WTC11 (cell line): ENCODE data around the gene NCAM2.

Experiments used
- FOXP1 ChIP-seq: sonication (generic); formaldehyde crosslinking; IDR thresholded peaks from 2 replicates; pipeline ENCODE4 v1.8.0; 2022; ENCODE audit warnings: missing genetic modification reagents, mild to moderate bottlenecking, moderate library complexity, borderline replicate concordance
- JUN ChIP-seq: sonication (generic); formaldehyde crosslinking; IDR thresholded peaks from 2 replicates; pipeline ENCODE4 v1.8.0; 2023; ENCODE audit warnings: mild to moderate bottlenecking, missing genetic modification reagents
- NFE2L1 ChIP-seq: sonication (generic); formaldehyde crosslinking; IDR thresholded peaks from 2 replicates; pipeline ENCODE4 v1.8.1; 2023; ENCODE audit warnings: missing genetic modification reagents
- NR3C1 ChIP-seq: sonication (generic); formaldehyde crosslinking; conservative IDR thresholded peaks from 2 replicates; pipeline ENCODE4 v1.8.1; 2023; ENCODE audit warnings: low read depth, mild to moderate bottlenecking, missing genetic modification reagents
- TP53 ChIP-seq: sonication (generic); formaldehyde crosslinking; IDR thresholded peaks from 2 replicates; pipeline ENCODE4 v1.8.1; 2023; ENCODE audit warnings: mild to moderate bottlenecking, missing genetic modification reagents
- ZNF121 ChIP-seq: sonication (generic); formaldehyde crosslinking; IDR thresholded peaks from 2 replicates; pipeline ENCODE4 v1.8.0; 2023; ENCODE audit warnings: missing genetic modification reagents
- TF ChIP-seq, protein P1 (sequence below): fragments of 200-600 bp; IDR thresholded peaks from 2 replicates; pipeline ENCODE4 v1.8.0; 2022; ENCODE audit warnings: antibody characterized with exemption
- TF ChIP-seq, protein P2 (sequence below): sonication (generic); formaldehyde crosslinking; conservative IDR thresholded peaks from 2 replicates; pipeline ENCODE4 v1.8.1; 2022; ENCODE audit warnings: mild to moderate bottlenecking, missing genetic modification reagents
- TF ChIP-seq, protein P3 (sequence below): sonication (generic); formaldehyde crosslinking; IDR thresholded peaks from 2 replicates; pipeline ENCODE4 v1.8.1; 2023; ENCODE audit warnings: mild to moderate bottlenecking, missing genetic modification reagents, moderate library complexity
- TF ChIP-seq, protein P4 (sequence below): sonication (generic); formaldehyde crosslinking; IDR thresholded peaks from 2 replicates; pipeline ENCODE4 v1.8.1; 2022; ENCODE audit warnings: low read depth, missing genetic modification reagents, borderline replicate concordance
- TF ChIP-seq, protein P5 (sequence below): fragments of 250-450 bp; sonication (Bioruptor Pico); IDR thresholded peaks from 2 replicates; pipeline ENCODE4 v1.9.0; 2021; ENCODE audit warnings: mild to moderate bottlenecking
- TF ChIP-seq, protein P6 (sequence below): sonication (generic); formaldehyde crosslinking; IDR thresholded peaks from 2 replicates; pipeline ENCODE4 v1.8.0; 2022; ENCODE audit warnings: mild to moderate bottlenecking, missing genetic modification reagents

DNA sequence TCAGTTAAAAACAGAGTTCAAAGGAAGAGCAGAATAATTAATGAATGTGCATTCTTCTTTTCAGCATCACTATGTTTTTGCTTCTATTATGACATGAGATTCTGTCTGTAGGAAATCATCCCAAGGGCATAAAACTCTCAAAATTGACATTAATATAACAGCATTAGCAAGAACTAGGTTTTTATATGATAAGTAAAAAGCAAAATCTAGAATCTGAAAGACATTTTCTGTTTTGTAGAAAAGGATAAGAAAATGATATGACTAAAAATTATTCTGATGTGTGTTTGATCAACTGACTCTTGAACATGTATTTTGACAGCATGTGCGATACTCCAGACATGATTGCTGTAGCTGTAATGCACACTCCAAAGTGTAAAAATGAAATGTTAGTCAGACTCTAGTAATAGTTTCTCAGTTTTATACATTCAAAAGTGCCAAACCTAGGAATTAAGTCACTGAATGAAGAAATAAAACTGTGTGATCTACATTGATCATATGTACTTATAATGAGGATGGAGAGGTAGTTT, 197.3 kb downstream of the NCAM2 start:
- TF ChIP-seq, protein P1, sequence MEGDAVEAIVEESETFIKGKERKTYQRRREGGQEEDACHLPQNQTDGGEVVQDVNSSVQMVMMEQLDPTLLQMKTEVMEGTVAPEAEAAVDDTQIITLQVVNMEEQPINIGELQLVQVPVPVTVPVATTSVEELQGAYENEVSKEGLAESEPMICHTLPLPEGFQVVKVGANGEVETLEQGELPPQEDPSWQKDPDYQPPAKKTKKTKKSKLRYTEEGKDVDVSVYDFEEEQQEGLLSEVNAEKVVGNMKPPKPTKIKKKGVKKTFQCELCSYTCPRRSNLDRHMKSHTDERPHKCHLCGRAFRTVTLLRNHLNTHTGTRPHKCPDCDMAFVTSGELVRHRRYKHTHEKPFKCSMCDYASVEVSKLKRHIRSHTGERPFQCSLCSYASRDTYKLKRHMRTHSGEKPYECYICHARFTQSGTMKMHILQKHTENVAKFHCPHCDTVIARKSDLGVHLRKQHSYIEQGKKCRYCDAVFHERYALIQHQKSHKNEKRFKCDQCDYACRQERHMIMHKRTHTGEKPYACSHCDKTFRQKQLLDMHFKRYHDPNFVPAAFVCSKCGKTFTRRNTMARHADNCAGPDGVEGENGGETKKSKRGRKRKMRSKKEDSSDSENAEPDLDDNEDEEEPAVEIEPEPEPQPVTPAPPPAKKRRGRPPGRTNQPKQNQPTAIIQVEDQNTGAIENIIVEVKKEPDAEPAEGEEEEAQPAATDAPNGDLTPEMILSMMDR = no peak
- TF ChIP-seq JUN (CRISPR knock-in tag) = no peak
- TF ChIP-seq, protein P2, sequence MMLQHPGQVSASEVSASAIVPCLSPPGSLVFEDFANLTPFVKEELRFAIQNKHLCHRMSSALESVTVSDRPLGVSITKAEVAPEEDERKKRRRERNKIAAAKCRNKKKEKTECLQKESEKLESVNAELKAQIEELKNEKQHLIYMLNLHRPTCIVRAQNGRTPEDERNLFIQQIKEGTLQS (CRISPR knock-in tag) = no peak
- TF ChIP-seq, protein P3, sequence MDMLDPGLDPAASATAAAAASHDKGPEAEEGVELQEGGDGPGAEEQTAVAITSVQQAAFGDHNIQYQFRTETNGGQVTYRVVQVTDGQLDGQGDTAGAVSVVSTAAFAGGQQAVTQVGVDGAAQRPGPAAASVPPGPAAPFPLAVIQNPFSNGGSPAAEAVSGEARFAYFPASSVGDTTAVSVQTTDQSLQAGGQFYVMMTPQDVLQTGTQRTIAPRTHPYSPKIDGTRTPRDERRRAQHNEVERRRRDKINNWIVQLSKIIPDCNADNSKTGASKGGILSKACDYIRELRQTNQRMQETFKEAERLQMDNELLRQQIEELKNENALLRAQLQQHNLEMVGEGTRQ = no peak
- TF ChIP-seq NFE2L1 (CRISPR knock-in tag) = no peak
- no peak for TF ChIP-seq TP53 (CRISPR knock-in tag)
- no peak for TF ChIP-seq ZNF121
- TF ChIP-seq FOXP1 (CRISPR knock-in tag) = no peak
- TF ChIP-seq, protein P4, sequence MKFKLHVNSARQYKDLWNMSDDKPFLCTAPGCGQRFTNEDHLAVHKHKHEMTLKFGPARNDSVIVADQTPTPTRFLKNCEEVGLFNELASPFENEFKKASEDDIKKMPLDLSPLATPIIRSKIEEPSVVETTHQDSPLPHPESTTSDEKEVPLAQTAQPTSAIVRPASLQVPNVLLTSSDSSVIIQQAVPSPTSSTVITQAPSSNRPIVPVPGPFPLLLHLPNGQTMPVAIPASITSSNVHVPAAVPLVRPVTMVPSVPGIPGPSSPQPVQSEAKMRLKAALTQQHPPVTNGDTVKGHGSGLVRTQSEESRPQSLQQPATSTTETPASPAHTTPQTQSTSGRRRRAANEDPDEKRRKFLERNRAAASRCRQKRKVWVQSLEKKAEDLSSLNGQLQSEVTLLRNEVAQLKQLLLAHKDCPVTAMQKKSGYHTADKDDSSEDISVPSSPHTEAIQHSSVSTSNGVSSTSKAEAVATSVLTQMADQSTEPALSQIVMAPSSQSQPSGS (CRISPR knock-in tag) = no peak
- no peak for TF ChIP-seq NR3C1 (CRISPR knock-in tag)
- TF ChIP-seq, protein P5, sequence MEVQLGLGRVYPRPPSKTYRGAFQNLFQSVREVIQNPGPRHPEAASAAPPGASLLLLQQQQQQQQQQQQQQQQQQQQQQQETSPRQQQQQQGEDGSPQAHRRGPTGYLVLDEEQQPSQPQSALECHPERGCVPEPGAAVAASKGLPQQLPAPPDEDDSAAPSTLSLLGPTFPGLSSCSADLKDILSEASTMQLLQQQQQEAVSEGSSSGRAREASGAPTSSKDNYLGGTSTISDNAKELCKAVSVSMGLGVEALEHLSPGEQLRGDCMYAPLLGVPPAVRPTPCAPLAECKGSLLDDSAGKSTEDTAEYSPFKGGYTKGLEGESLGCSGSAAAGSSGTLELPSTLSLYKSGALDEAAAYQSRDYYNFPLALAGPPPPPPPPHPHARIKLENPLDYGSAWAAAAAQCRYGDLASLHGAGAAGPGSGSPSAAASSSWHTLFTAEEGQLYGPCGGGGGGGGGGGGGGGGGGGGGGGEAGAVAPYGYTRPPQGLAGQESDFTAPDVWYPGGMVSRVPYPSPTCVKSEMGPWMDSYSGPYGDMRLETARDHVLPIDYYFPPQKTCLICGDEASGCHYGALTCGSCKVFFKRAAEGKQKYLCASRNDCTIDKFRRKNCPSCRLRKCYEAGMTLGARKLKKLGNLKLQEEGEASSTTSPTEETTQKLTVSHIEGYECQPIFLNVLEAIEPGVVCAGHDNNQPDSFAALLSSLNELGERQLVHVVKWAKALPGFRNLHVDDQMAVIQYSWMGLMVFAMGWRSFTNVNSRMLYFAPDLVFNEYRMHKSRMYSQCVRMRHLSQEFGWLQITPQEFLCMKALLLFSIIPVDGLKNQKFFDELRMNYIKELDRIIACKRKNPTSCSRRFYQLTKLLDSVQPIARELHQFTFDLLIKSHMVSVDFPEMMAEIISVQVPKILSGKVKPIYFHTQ (CRISPR knock-in tag) = no peak
- TF ChIP-seq, protein P6, sequence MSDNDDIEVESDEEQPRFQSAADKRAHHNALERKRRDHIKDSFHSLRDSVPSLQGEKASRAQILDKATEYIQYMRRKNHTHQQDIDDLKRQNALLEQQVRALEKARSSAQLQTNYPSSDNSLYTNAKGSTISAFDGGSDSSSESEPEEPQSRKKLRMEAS (CRISPR knock-in tag) = no peak
